HS-5 (cell line): ENCODE data around the gene STAT5A.
"Not testable (repeated sequence)": the region's sequence is repeated elsewhere in the genome, so short reads cannot be mapped to it uniquely, and the experiment has no call there.

Experiments used
- DNase-seq: peaks from one replicate; pipeline ENCODE4 v3.0.0-alpha.2; 2012; ENCODE audit warnings: low read depth

The STAT5A gene

GRCh38 chr17:42287977-42288802 lies at the start of gene STAT5A:
STAT5A (plus strand) TSS chr17:42288498; CDS start chr17:42289412, 914 bp downstream.
- DNase-seq: no peak

DNA sequence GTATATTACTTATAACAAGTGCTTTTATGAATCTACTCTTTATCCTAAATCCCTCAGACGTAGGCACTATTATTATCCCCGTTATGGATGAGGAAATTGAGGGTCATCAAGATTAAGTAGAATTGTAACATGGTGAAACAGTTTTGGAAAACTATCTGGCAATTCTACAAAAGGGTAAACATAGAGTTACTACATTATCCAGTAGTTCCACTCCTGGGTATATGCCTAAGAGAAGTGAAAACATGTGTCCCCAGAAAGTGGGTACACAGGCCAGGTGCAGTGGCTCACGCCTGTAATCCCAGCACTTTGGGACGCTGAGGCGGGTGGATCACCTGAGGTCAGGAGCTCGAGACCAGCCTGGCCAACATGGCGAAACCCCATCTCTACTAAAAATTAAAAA lies 48.7 kb upstream of the STAT5A start:
- not testable (repeated sequence) for DNase-seq

- no peak for DNase-seq
Measured at GRCh38 chr17:42240201-42240600, 48.1 kb upstream of the STAT5A start.

GRCh38 chr17:42240863-42241262 lies 47.4 kb upstream of the STAT5A start:
- DNase-seq: not testable (repeated sequence)

- no peak for DNase-seq
Measured at GRCh38 chr17:42241871-42242270, 46.4 kb upstream of the STAT5A start.

GRCh38 chr17:42243493-42243982 lies 44.8 kb upstream of the STAT5A start:
- no peak for DNase-seq

- not testable (repeated sequence) for DNase-seq
Measured at GRCh38 chr17:42244116-42244515, 44.2 kb upstream of the STAT5A start.

DNA sequence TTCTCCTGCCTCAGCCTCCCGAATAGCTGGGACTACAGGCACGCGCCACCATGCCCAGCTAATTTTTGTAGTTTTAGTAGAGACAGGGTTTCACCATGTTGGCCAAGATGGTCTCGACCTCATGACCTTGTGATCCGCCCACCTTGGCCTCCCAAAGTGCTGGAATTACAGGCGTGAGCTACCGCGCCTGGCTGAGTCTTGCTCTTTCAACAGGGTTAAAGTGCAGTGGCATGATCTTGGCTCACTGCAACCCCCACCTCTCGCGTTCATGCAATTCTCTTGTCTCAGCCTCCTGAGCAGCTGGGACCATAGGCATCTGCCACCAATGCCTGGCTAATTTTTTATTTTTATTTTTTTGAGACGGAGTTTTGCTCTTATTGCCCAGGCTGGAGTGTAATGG lies 43.1 kb upstream of the STAT5A start:
- not testable (repeated sequence) for DNase-seq

DNA sequence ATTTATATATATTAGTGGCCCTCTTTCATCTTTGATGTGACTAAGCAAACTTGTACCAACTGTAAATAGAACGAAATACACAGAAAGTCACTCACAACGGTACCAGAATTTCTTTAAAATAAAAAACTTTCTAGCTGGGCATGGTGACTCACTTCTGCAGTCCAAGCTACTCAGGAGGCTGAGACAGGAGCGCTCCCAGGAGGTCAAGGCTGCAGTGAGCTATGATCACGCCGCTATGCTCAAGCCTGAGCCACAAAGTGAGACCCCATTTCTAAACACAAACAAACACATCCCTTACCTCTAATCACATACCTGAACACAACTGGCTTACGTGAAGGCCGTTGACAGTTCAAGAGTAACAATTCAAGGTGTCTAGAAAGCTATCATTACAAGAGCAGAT lies 41.8 kb upstream of the STAT5A start:
- no peak for DNase-seq

- peak; percentile 44 for DNase-seq
Measured at GRCh38 chr17:42247734-42248133, 40.6 kb upstream of the STAT5A start.

GRCh38 chr17:42248351-42249179 lies 39.7 kb upstream of the STAT5A start:
- no peak for DNase-seq

DNA sequence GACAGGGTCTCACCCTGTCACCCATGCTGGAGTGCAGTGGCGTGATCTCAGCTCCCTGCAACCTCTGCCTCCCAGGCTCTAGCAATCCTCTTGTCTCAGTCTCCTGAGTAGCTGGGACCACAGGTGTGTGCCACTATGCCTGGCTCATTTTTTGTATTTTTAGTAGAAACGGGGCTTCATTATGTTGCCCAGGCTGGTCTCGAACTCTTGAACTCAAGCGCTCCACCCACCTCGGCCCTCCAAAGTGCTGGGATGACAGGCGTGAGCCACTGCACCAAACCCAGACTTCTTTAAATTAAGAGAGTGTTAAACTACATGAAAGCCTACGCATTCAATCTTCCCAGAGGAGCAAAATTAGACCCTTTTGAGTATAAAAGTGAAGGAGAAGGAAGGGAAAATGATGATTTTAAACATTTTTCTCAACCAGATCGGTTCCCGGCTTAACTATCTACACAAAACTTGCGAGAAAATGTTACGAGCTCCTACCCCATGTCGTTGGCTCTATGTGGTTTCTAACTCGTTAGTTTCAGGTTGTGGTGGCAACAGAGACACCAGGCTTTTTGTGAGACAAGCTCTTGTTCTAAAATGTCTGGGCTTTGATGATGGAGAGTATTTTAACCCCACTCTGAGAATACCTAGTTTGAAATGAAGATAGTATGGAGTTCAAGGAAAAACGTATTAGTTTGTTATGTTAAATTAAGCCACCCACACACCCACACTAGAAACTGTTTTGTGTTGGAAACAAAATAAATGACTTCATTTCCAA lies 38.4 kb upstream of the STAT5A start:
- DNase-seq: no peak

DNA sequence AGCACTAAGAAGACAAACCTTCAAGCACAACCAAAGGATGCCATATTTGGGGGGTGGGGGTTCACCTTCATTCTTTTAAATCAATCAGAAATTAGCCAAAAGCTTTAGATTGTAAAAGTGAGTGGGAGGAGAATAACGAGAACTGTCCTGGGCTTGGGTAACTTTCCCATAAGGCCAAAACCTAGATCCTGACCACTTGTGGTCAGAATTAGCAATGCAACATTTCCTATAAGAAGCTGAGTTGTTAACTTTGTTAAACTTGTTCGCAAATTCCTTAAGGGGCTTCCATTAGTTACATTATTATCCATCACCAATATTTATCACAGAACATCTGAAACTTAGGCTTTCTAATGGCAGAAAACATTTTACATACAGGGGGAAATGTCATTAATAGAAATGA lies 37.2 kb upstream of the STAT5A start:
- DNase-seq: no peak

DNA sequence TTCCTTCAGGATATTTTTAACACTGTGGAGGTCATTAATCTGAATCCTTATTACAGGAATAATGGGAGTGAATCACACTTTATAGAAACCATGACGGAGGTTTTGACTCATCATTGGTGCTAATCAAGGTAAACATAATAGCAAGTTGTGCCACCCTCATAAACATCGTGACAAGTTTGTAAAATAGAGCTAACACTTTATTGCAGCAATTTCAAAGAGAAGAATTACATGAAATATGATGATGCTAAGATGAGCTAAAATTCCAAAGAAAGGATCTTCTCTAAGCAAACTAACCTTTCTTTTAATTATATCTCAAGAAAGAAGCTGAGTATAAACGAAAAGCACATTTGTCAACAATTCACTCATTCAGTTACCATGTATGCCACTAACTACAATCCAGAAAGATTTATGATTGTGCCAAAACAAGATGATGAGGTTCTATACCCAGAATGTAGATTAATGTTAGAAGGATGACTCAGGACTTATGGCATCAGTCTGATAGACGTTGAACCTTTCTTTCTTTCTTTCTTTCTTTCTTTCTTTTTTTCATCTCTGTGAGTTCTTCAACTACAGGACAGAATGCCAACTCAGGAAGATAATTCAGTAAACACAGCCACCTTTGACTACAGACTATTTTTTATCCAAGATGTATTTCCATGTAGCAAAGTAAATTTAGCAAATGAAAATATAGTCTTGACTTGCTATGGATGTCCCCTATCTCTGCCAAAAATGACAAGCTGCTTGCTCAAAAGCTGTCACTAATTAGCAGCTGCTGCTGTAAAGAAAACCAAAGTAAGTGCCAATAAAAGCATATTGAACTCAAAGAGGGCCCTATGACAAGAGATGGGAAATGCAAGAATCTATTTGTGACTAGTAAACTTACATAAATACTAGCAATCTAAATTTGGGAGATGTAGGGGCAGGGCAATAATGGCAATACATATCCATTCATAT lies 35.4 kb upstream of the STAT5A start:
- no peak for DNase-seq

GRCh38 chr17:42253578-42253977 lies 34.7 kb upstream of the STAT5A start:
- DNase-seq: no peak

DNA sequence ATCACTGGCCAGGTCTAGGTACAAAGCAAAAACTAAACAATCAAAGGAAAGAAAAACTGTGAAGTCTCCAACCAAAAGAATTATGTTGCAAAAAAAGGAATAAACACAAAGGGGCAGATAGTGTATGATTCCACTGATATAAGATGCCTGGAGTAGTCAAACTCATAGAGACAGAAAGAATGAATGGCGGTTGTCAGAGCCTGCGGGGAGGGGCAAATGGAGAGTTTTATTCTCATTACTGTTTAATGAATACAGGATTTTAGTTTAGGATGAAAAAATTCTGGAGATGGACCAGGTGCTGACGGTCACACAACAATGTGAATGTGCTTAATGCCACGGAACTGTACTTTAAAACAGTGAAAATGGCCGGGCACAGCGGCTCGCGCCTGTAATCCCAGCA lies 32.9 kb upstream of the STAT5A start:
- DNase-seq: no peak

DNA sequence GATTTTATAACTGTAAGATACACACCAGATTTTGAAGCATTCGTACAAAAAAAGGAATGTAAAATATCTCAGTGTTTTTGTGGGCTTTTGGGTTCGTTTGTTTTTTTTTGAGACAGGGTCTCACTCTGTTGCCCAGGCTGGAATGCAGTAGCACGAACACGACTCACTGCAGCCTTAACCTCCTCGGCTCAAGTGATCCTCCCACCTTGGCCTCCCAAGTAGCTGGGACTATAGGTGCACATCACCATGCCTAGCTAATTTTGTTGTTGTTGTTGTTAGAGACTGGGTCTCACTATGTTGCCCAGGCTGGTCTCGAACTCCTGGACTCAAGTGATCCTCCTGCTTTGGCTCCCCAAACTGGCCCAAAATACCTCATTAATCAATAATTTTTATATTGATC lies 28.0 kb upstream of the STAT5A start:
- no peak for DNase-seq

- DNase-seq: not testable (repeated sequence)
Measured at GRCh38 chr17:42264366-42264765, 23.9 kb upstream of the STAT5A start.

DNA sequence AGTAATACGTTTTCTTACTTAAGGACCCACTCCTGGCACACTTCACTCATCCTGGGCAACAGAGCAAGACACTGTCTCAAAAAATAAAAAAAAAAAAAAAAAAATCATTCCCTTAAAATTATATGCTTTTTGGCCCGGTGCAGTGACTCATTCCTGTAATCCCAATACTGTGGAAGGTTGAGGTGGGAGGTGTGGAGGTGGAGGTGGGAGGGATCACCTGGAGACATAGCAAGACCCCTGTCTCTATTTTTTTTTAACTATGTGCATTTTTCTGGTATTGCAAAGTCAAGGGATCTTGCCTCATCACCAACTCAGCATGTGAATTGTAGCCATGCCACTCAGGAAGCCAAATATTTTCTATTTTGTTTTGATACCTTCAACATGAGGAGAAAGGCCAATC lies 21.8 kb upstream of the STAT5A start:
- no peak for DNase-seq

DNA sequence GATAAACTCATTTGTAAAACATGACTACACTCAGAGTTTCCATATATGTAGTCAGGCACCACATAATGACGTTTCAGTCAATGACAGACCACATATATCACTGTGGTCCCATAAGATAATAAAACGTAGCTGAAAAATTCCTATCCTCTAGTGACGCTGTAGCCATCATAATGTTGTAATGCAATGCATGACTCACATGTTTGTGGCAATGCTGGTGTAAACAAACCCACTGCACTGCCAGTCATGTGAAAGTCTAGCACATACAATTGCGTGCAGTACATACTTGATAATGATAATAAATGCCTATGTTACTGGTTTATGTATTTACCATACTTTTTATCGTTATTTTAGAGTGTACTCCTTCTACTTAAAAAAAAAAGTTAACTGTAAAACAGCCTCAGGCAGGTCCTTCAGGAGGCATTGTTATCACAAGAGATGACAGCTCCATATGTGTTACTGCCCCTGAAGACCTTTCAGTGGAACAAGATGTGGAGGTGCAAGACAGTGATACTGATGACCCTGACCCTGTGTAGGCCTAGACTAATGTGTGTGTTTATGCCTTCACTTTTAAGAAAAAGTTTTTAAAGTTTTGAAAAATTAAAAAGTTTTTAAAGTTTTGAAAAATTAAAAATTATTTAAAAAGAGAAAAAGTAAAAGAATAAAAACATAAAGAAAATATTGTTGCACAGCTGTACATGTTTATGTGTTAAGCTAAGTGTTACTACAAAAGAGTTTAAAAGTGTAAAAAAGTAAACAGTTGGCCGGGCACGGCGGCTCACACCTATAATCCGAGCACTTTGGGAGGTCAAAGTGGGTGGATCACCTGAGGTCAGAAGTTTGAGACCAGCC lies 21.2 kb upstream of the STAT5A start:
- peak; percentile 54 for DNase-seq
